ENCODE data around the gene CHMP1A. TPM values are rescaled to one million over a fixed set of nuclear protein-coding genes. Genes with fewer than 3 reads are reported as not detected.

The CHMP1A gene
- total and polyA plus RNA-seq, 2 experiments from 2014 or later, result 42.3 to 81.9 TPM

- Histone ChIP-seq H3F3A (replicated peaks; ENCODE audit: low read depth) (no peaks in the 10 kb centered on the region), H3K27me3 (ENCODE audit: insufficient read depth) (no peaks in the 10 kb centered on the region), H3K9me2 (ENCODE audit: insufficient read depth) (no peaks in the 10 kb centered on the region), H3K4me3 (no peak overlapping the region), H3K36me3 (ENCODE audit: insufficient read depth) (no peaks in the 10 kb centered on the region), H2AFZ (no peak overlapping the region), H3K4me1 (ENCODE audit: insufficient read depth) (peaks cover 11% of the 10 kb centered on the region), H3K4me2 (no peak overlapping the region), H3K27ac (ENCODE audit: low read depth) (no peak overlapping the region), H4K20me1 (replicated peaks; ENCODE audit: insufficient read depth) (no peaks in the 10 kb centered on the region), H3K79me2 (replicated peaks; ENCODE audit: insufficient read depth) (no peaks in the 10 kb centered on the region)
- H3K36me3 Mint-ChIP-seq (ENCODE audit: low read depth), result no peaks in the 10 kb centered on the region
- no peak overlapping the region for H3K4me3 Mint-ChIP-seq
- TF ChIP-seq ZNF114 (CRISPR knock-in tag; IDR thresholded peaks at IDR 0.05) (no peak), JUNB (IDR thresholded peaks at IDR 0.05; ENCODE audit: unreplicated experiment) (no peak), STAT1 (IDR thresholded peaks at IDR 0.05; ENCODE audit: unreplicated experiment) (no peak), REST (IDR thresholded peaks at IDR 0.05; ENCODE audit: unreplicated experiment) (no peak), ETS1 (IDR thresholded peaks at IDR 0.05) (no peak), NANOG (IDR thresholded peaks at IDR 0.05; ENCODE audit: borderline replicate concordance) (no peak), EZH2phosphoT487 (IDR thresholded peaks at IDR 0.05; ENCODE audit: unreplicated experiment) (no peak), ZNF462 (CRISPR knock-in tag; IDR thresholded peaks at IDR 0.05) (no peak)
- no peaks in the 10 kb centered on the region for H3K9me3 Mint-ChIP-seq
- H3K4me1 Mint-ChIP-seq, result peaks cover 11% of the 10 kb centered on the region
- no peak overlapping the region for H3K27ac Mint-ChIP-seq
- DNase-seq (ENCODE audit: low spot score) (no peak), ATAC-seq (no peak)
- H3K27me3 Mint-ChIP-seq (ENCODE audit: insufficient read depth, low read depth, poor library complexity), result peaks cover 18% of the 10 kb centered on the region
Observed at GRCh38 chr16:89599902-89600301, 57.6 kb downstream of the CHMP1A start.

All from GM23338 (cell line).